ENCODE results near the gene NDRG2.

Gene NDRG2

DNA sequence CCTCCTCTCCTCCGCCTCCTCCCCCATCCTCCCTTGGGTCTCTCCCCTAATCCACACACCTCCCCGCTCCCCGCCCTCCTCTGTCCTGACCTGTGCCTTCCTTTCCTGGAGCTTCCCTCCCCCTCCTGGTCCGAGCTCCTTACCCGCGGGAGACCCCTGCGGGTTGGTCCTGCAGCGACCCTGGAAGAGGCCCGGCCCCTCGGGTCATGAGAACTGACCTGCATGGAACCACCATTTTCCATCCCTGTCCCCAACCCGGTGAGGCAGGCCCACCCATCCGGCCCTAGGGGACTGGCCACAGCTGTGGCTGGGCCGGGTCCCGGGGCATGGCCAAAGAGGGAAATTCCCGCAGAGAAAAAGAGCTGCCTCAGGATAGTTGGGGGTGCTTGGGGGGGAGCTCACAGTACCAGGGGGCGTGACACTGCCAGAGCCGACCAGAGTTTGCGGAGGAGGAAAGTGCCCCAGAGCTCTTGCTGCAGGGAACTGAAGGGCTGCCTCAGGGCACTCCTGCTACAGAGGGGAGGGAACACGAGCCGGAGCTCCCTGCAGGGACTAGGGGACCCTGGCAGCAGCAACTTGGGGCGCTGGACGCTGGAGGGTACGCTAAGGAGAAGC is 45.9 kb upstream of the NDRG2 start:
- ChIA-PET POLR2A (ENCODE audit: low non-redundant PET) (interaction anchor here (1.1 to 1.4 kb wide), 2 partner anchors 23 to 34 kb away, joined by 3 to 4 read pairs; no protein-coding TSS in a partner anchor), CTCF (interaction anchor here (0.5 to 3.0 kb wide), 11 partner anchors 9 to 570 kb away, joined by 3 to 31 read pairs (median 4); no protein-coding TSS in a partner anchor)
- TF ChIP-seq, protein P1, sequence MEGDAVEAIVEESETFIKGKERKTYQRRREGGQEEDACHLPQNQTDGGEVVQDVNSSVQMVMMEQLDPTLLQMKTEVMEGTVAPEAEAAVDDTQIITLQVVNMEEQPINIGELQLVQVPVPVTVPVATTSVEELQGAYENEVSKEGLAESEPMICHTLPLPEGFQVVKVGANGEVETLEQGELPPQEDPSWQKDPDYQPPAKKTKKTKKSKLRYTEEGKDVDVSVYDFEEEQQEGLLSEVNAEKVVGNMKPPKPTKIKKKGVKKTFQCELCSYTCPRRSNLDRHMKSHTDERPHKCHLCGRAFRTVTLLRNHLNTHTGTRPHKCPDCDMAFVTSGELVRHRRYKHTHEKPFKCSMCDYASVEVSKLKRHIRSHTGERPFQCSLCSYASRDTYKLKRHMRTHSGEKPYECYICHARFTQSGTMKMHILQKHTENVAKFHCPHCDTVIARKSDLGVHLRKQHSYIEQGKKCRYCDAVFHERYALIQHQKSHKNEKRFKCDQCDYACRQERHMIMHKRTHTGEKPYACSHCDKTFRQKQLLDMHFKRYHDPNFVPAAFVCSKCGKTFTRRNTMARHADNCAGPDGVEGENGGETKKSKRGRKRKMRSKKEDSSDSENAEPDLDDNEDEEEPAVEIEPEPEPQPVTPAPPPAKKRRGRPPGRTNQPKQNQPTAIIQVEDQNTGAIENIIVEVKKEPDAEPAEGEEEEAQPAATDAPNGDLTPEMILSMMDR (conservative IDR thresholded peaks at IDR 0.05; ENCODE audit: low read depth) = no peak
- DNase-seq (ENCODE audit: low spot score) = peak; percentile 14
- H3K27ac ChIP-seq = peak overlapping the region; percentile 83

DNA sequence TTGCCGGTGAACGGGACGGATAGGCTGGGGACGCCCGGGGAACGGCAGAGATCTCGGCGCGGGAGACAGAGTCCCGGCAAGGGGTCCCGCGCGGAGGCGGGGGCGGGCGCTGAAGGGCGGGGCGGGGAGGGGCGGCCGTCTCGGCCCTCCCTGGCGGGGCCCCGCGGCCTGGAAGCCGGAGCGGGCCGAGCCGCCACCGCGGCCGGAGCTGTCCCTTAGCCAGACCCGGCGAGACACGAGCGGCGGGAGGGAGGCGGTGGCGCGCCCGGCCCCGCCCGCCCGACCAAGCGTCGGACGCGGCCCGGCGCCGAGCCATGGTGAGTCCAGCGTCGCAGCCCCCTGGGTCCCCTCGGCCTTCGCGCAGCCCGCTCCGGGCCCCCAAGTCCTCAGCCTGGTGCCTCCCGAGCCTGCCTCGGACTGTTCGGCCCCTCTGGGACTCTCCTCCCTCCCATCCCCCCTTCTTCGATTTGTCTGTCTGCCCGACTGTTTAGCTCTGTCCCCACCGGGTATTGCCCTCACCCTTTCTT is 45.3 kb upstream of the NDRG2 start, which contains the start of gene ARHGEF40:
TSS of gene ARHGEF40 (plus strand) at position 222 of the 527 bp plus-strand sequence. CDS start at position 315, 93 bp downstream.
- H3K27ac ChIP-seq = peak within 1 kb of the TSS; percentile 83
- DNase-seq (ENCODE audit: low spot score) = peak; percentile 43
- ChIA-PET CTCF (interaction anchor here (0.5 to 3.0 kb wide), 7 partner anchors 17 to 571 kb away, joined by 3 to 31 read pairs (median 6); no protein-coding TSS in a partner anchor), POLR2A (ENCODE audit: low non-redundant PET) (interaction anchor here (1.1 to 1.4 kb wide), 2 partner anchors 24 to 35 kb away, joined by 3 to 4 read pairs; no protein-coding TSS in a partner anchor)
- TF ChIP-seq, protein P1 (conservative IDR thresholded peaks at IDR 0.05; ENCODE audit: low read depth) = no peak

DNA sequence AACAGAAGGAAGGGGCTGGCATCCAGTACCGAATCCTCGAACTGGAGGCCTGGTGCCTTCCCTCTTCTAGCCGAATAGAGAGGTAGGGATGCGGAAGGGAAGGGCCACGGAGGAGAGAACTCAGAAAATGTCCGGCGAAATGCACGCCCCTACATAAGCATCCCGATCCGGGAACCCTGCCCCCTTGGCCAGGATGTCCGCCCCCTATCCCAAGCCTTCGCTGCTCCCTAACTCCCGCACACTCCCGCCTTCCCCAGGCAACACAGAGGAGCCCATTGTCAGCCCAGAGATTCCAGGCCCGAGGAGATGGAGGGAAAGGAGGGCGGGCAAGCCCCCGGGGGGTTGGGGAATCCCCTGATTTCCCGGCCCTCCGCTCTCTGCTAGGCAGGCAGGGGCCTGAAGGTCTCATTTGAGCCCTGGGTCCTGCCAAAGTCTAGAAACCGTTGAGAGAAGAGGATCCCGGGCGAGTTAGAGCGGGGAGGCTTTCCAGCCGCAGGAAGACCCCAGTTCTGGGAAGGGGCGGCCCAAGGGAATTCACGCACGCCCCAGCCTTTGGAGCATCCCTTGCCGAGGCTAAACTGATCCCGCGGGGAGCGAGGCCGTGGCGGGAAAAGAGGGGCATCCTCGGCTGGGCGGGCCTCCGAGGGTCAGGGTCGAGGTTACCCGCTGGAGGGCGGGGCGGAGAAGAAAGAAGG is 44.7 kb upstream of the NDRG2 start:
- ChIA-PET POLR2A (ENCODE audit: low non-redundant PET) (interaction anchor here (1.1 kb wide), 1 partner anchor 24 kb away, joined by 3 read pairs; no protein-coding TSS in a partner anchor), CTCF (interaction anchor here (0.7 to 3.0 kb wide), 7 partner anchors 23 to 453 kb away, joined by 3 to 70 read pairs (median 12); partner anchors contain the start of gene TMEM253)
- peak overlapping the region; percentile 83 for H3K27ac ChIP-seq
- TF ChIP-seq, protein P1 (conservative IDR thresholded peaks at IDR 0.05; ENCODE audit: low read depth) = no peak
- DNase-seq (ENCODE audit: low spot score) = peak; percentile 11

DNA sequence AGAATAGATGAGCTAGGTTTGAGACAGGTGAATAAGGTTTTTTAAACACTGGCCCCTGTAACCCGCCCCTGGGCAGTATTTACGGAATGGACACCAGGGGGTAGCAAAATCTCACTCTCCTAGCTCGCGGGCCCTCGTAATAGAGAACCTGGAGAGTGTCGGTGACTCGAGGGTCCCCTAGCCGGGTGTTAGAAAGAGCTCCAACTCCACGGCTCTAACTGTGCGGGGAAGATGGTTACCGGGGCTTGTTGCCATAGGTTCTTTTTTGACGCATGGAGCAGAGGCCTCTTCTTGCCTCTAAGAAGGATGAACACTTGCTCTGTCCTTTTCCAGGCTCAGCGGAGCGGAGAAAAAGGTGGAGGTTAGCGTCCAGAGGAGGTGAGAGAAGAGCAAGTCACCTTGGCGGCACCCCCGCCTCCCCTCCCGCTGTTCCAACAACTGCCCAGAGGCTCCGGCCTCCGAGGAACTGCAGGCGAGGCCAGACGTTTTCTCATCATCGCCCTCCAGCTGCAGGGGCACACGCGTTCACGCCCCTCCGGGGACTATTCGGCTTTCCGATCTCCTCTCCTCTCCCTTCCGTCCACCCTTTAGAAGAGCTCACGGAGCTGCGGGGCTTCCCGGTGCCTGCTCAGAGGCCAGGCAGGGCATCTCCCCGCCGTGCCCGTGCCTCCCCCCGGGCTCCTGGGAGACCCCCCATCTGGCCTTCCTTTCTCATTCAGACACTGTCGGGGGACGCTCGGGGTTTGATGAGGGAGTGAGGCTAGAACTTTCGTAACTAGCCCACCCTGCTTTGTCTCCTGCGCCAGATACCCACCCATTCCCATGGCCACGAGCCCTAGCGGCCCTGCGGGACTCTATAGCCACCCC is 43.9 kb upstream of the NDRG2 start:
- no peak overlapping the region; the same call in 1 of the 2 replicates for H3K27ac ChIP-seq
- ChIA-PET CTCF (interaction anchor here (0.5 to 3.0 kb wide), 14 partner anchors 8 to 453 kb away, joined by 3 to 70 read pairs (median 4); partner anchors contain the start of genes RNASE7 and TMEM253), POLR2A (ENCODE audit: low non-redundant PET) (interaction anchor here (0.6 kb wide), 1 partner anchor 202 kb away, joined by 6 read pairs; no protein-coding TSS in a partner anchor)
- TF ChIP-seq, protein P1 (conservative IDR thresholded peaks at IDR 0.05; ENCODE audit: low read depth) = peak; percentile 71
- DNase-seq (ENCODE audit: low spot score) = peak; percentile 78

DNA sequence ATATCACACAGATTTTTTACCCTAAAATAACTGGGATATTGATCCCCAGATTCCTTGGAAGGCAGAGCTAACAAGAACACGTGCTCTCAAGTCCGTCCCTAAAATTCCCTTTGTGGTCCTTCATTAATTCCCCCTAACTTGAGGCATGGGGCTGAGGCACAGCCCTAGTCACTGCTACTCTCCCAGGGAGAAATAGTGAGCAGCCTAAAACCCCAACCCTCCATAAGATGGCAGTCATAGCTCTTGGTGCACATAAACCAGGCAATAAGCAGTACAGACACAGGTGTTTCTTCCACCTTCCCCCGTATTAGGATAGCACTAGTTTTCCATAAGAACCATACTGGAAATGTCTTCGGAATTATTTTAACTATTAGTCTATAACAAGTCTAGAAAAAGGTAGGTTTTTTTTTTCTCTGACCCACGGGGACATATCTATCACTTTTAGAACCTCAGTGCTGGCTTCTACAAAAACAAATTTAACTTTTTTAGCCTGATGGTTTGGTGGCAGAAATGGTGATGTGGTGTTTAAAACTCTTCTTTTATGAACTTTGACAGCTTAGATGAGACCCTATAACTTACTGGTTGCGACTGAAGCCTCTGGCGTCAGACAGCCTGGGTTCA is 42.1 kb upstream of the NDRG2 start:
- ChIA-PET POLR2A (ENCODE audit: low non-redundant PET) (no interaction called here), CTCF (interaction anchor here (0.6 to 3.0 kb wide), 9 partner anchors 25 to 84 kb away, joined by 3 to 70 read pairs (median 4); partner anchors contain the start of genes RNASE7 and TMEM253)
- H3K27ac ChIP-seq = no peak overlapping the region
- peak; percentile 36 for DNase-seq (ENCODE audit: low spot score)
- TF ChIP-seq, protein P1 (conservative IDR thresholded peaks at IDR 0.05; ENCODE audit: low read depth) = no peak

Measured in RWPE1 (cell line).